Natural killer cell treated with Interleukin-12 subunit alpha and Interleukin-12 subunit beta and Interleukin-15 and Interleukin-18, amount 100 ng/mL, for 72 hours (primary cell): Measurements from ENCODE around the gene DPYD. TPM values are rescaled to one million over a fixed set of nuclear protein-coding genes. Genes with fewer than 3 reads are reported as not detected.

ENCODE experiments used
- ATAC-seq, 2 donors: fragments of 150-1000 bp; cut with Tn5 transposase in 1 of 2; sonication (Bioruptor Pico), chemical (Tn5 transposase) in 1 of 2; 2 replicates each; pipeline ENCODE4 v1.10.0; 2021
- DNase-seq: peaks from one replicate; pipeline ENCODE4 v3.0.0; 2022; ENCODE audit warnings: low spot score
- H3K27ac Mint-ChIP-seq, 2 donors: 1 replicate in 1 of 2; 2 replicates in 1 of 2; pipeline ENCODE4 v1.8.0; 2022; ENCODE audit warnings: mixed read lengths in 2 of 2, mild to moderate bottlenecking in 1 of 2, moderate library complexity in 1 of 2
- H3K27me3 Mint-ChIP-seq, 2 donors: 1 replicate in 1 of 2; 2 replicates in 1 of 2; pipeline ENCODE4 v1.8.0; 2022; ENCODE audit warnings: mixed read lengths in 2 of 2
- H3K36me3 Mint-ChIP-seq: one replicate; pipeline ENCODE4 v1.8.0; 2022; ENCODE audit warnings: mixed read lengths
- H3K4me1 Mint-ChIP-seq, 2 donors: 1 replicate in 1 of 2; 2 replicates in 1 of 2; pipeline ENCODE4 v1.8.0; 2022; ENCODE audit warnings: low read depth in 2 of 2, mixed read lengths in 2 of 2, mild to moderate bottlenecking in 1 of 2
- H3K4me3 Mint-ChIP-seq: one replicate; pipeline ENCODE4 v1.8.0; 2022; ENCODE audit warnings: mixed read lengths
- H3K9me3 Mint-ChIP-seq: 2 replicates; pipeline ENCODE4 v1.8.0; 2022; ENCODE audit warnings: mixed read lengths
- total RNA-seq, 2 donors: library from RNA; stranded (reverse); gene quantifications; one replicate each; pipeline ENCODE4 v1.2.3, GENCODE V29; 2022

The DPYD gene
- total RNA-seq, 2 donors from 2014 or later, result 33.9 to 34.8 TPM

- Mint-ChIP-seq H3K9me3 (no peaks in the 10 kb centered on the region), H3K4me3 (no peak overlapping the region), H3K4me1 (no peaks in the 10 kb centered on the region), H3K27me3 (no peaks in the 10 kb centered on the region), H3K36me3 (no peaks in the 10 kb centered on the region), H3K27ac (no peak overlapping the region)
- DNase-seq (no peak), ATAC-seq (no peak)
Measured at GRCh38 chr1:97385536-97386277, 535.1 kb downstream of the DPYD start.

- DNase-seq, result no peak
- H3K27ac Mint-ChIP-seq, result no peak overlapping the region
- no peak overlapping the region for H3K4me3 Mint-ChIP-seq
- no peaks in the 10 kb centered on the region for H3K36me3 Mint-ChIP-seq
- H3K4me1 Mint-ChIP-seq, result peaks cover 0 to 6% of the 10 kb centered on the region in 2 donors
- no peaks in the 10 kb centered on the region for H3K27me3 Mint-ChIP-seq
- no peaks in the 10 kb centered on the region for H3K9me3 Mint-ChIP-seq
- no peak for ATAC-seq
Measured at GRCh38 chr1:97384294-97384968, 536.4 kb downstream of the DPYD start.

- ATAC-seq, result no peak
- no peaks in the 10 kb centered on the region for H3K9me3 Mint-ChIP-seq
- H3K4me3 Mint-ChIP-seq, result no peak overlapping the region
Measured at GRCh38 chr1:97383797-97384196, 537.0 kb downstream of the DPYD start.

GRCh38 chr1:97382206-97382605 lies 538.6 kb downstream of the DPYD start:
- Mint-ChIP-seq H3K9me3 (no peaks in the 10 kb centered on the region), H3K4me3 (no peak overlapping the region), H3K27ac (no peak overlapping the region), H3K4me1 (peaks cover 18 to 24% of the 10 kb centered on the region in 2 donors), H3K27me3 (no peaks in the 10 kb centered on the region), H3K36me3 (no peaks in the 10 kb centered on the region)
- DNase-seq (no peak), ATAC-seq (no peak)

More at GRCh38 chr1:97383797-97384196, 537.0 kb downstream of the DPYD start:
- no peaks in the 10 kb centered on the region for H3K36me3 Mint-ChIP-seq
- H3K4me1 Mint-ChIP-seq, result peaks cover 4 to 9% of the 10 kb centered on the region in 2 donors
- H3K27me3 Mint-ChIP-seq, result no peaks in the 10 kb centered on the region
- no peak overlapping the region for H3K27ac Mint-ChIP-seq
- DNase-seq, result no peak

GRCh38 chr1:97379387-97380075 lies 541.3 kb downstream of the DPYD start:
- Mint-ChIP-seq H3K9me3 (no peaks in the 10 kb centered on the region), H3K27ac (peak overlapping the region in 1 of 2 donors; percentile 5), H3K4me3 (no peak overlapping the region), H3K4me1 (peaks cover 24 to 28% of the 10 kb centered on the region in 2 donors), H3K36me3 (no peaks in the 10 kb centered on the region), H3K27me3 (no peaks in the 10 kb centered on the region)
- DNase-seq, result no peak
- ATAC-seq, result peak in 1 of 2 donors; percentile 40

- peak overlapping the region in 1 of 2 donors; percentile 28 for H3K27ac Mint-ChIP-seq
Measured at GRCh38 chr1:97378596-97378995, 542.2 kb downstream of the DPYD start.

GRCh38 chr1:97377432-97378034 lies 543.3 kb downstream of the DPYD start:
- Mint-ChIP-seq H3K4me3 (peak overlapping the region; percentile 35), H3K36me3 (no peaks in the 10 kb centered on the region), H3K27ac (no peak overlapping the region), H3K4me1 (peaks cover 24 to 28% of the 10 kb centered on the region in 2 donors), H3K27me3 (no peaks in the 10 kb centered on the region), H3K9me3 (no peaks in the 10 kb centered on the region)
- DNase-seq (no peak), ATAC-seq (peak; percentile 36 to 66)

More at GRCh38 chr1:97378596-97378995, 542.2 kb downstream of the DPYD start:
- H3K36me3 Mint-ChIP-seq, result no peaks in the 10 kb centered on the region
- H3K9me3 Mint-ChIP-seq, result no peaks in the 10 kb centered on the region
- no peak for DNase-seq
- H3K27me3 Mint-ChIP-seq, result no peaks in the 10 kb centered on the region
- H3K4me3 Mint-ChIP-seq, result no peak overlapping the region
- ATAC-seq, result no peak
- peaks cover 24 to 28% of the 10 kb centered on the region in 2 donors for H3K4me1 Mint-ChIP-seq

- peaks cover 12 to 13% of the 10 kb centered on the region in 2 donors for H3K4me1 Mint-ChIP-seq
- H3K36me3 Mint-ChIP-seq, result no peaks in the 10 kb centered on the region
- H3K9me3 Mint-ChIP-seq, result no peaks in the 10 kb centered on the region
- H3K4me3 Mint-ChIP-seq, result no peak overlapping the region
- DNase-seq (no peak), ATAC-seq (no peak)
- no peak overlapping the region for H3K27ac Mint-ChIP-seq
- H3K27me3 Mint-ChIP-seq, result no peaks in the 10 kb centered on the region
Measured at GRCh38 chr1:97373000-97373399, 547.8 kb downstream of the DPYD start.

- no peak overlapping the region for H3K4me3 Mint-ChIP-seq
- no peak for ATAC-seq
- DNase-seq, result no peak
- no peaks in the 10 kb centered on the region for H3K27me3 Mint-ChIP-seq
- H3K4me1 Mint-ChIP-seq, result peaks cover 7 to 9% of the 10 kb centered on the region in 2 donors
- no peak overlapping the region for H3K27ac Mint-ChIP-seq
- H3K36me3 Mint-ChIP-seq, result no peaks in the 10 kb centered on the region
- H3K9me3 Mint-ChIP-seq, result no peaks in the 10 kb centered on the region
Measured at GRCh38 chr1:97372531-97372930, 548.3 kb downstream of the DPYD start.

GRCh38 chr1:97368296-97368695 lies 552.5 kb downstream of the DPYD start:
- H3K36me3 Mint-ChIP-seq, result peaks cover 7% of the 10 kb centered on the region
- ATAC-seq, result no peak
- no peak overlapping the region for H3K27ac Mint-ChIP-seq
- H3K9me3 Mint-ChIP-seq, result peaks cover 4% of the 10 kb centered on the region
- no peaks in the 10 kb centered on the region for H3K4me1 Mint-ChIP-seq
- DNase-seq, result no peak
- no peak overlapping the region for H3K4me3 Mint-ChIP-seq
- H3K27me3 Mint-ChIP-seq, result no peaks in the 10 kb centered on the region

- H3K9me3 Mint-ChIP-seq, result peaks cover 4% of the 10 kb centered on the region
- DNase-seq (no peak), ATAC-seq (no peak)
- no peak overlapping the region for H3K4me3 Mint-ChIP-seq
- peaks cover 7% of the 10 kb centered on the region for H3K36me3 Mint-ChIP-seq
- no peaks in the 10 kb centered on the region for H3K4me1 Mint-ChIP-seq
- no peaks in the 10 kb centered on the region for H3K27me3 Mint-ChIP-seq
- H3K27ac Mint-ChIP-seq, result no peak overlapping the region
Measured at GRCh38 chr1:97366984-97367383, 553.9 kb downstream of the DPYD start.

GRCh38 chr1:97365026-97365425 lies 555.8 kb downstream of the DPYD start:
- no peak for ATAC-seq
- Mint-ChIP-seq H3K27ac (no peak overlapping the region), H3K4me1 (peaks cover 0 to 6% of the 10 kb centered on the region in 2 donors), H3K36me3 (peaks cover 12% of the 10 kb centered on the region), H3K4me3 (no peak overlapping the region), H3K9me3 (peaks cover 7% of the 10 kb centered on the region), H3K27me3 (no peaks in the 10 kb centered on the region)
- DNase-seq, result no peak

GRCh38 chr1:97364086-97364485 lies 556.7 kb downstream of the DPYD start:
- Mint-ChIP-seq H3K36me3 (peaks cover 15% of the 10 kb centered on the region), H3K27me3 (no peaks in the 10 kb centered on the region), H3K4me1 (peaks cover 0 to 6% of the 10 kb centered on the region in 2 donors), H3K4me3 (no peak overlapping the region), H3K9me3 (peaks cover 7% of the 10 kb centered on the region), H3K27ac (no peak overlapping the region)
- DNase-seq (no peak), ATAC-seq (no peak)
